Panc1 (cell line): ENCODE measurements around the gene CDCA7L. TPM values are rescaled to one million over a fixed set of nuclear protein-coding genes. Genes with fewer than 3 reads are reported as not detected.

Experiments
- ATAC-seq: fragments of 200-7000 bp; cut with Tn5 transposase; 2 replicates; pipeline ENCODE4 v1.9.1; 2020; ENCODE audit warnings: mild to moderate bottlenecking, moderate library complexity
- BruUV-seq: library from RNA; stranded (reverse); fragments of 400-500 nt; replicated peaks from 2 replicates; lab custom pipeline; 2021; lab: Mats Ljungman, UMichigan
- CTCF ChIA-PET: fragments of 300-600 bp; sonication (Branson Sonifier 250); formaldehyde crosslinking; loops from one replicate; lab custom pipeline; 2022; ENCODE audit warnings: antibody characterized with exemption; lab: Charles Lee
- POLR2A ChIA-PET: fragments of 300-600 bp; sonication (Branson Sonifier 250); formaldehyde crosslinking; loops from one replicate; lab custom pipeline; 2022; ENCODE audit warnings: antibody characterized with exemption; lab: Charles Lee
- DNase-seq: peaks from one replicate; pipeline ENCODE4 v3.0.0-alpha.2; 2010; ENCODE audit warnings: low read depth, low spot score
- H3K27ac ChIP-seq: 2 replicates; pipeline ENCODE4 v1.5.1; 2011; ENCODE audit warnings: mild to moderate bottlenecking, low read length, inconsistent platforms
- H3K27me3 ChIP-seq: fragments of 200-500 bp; sonication (Bioruptor generic); 2 replicates; pipeline ENCODE4 v1.6.0; 2014; ENCODE audit warnings: low read length, inconsistent platforms; ENCODE audit not compliant: control insufficient read depth, insufficient read depth
- H3K36me3 ChIP-seq: fragments of 200-500 bp; sonication (Bioruptor generic); 2 replicates; pipeline ENCODE4 v1.5.1; 2014; ENCODE audit warnings: inconsistent platforms, mild to moderate bottlenecking, low read length, moderate library complexity; ENCODE audit not compliant: control insufficient read depth, insufficient read depth
- H3K4me1 ChIP-seq: 2 replicates; pipeline ENCODE4 v1.5.1; 2011; ENCODE audit warnings: inconsistent platforms, mild to moderate bottlenecking, low read length, moderate library complexity; ENCODE audit not compliant: control insufficient read depth, insufficient read depth
- H3K4me3 ChIP-seq, 2 experiments: 2 replicates each; pipeline ENCODE4 v1.5.1; 2011 to 2012; ENCODE audit warnings: low read depth in 2 of 2, low read length in 2 of 2, mild to moderate bottlenecking in 2 of 2, inconsistent platforms in 1 of 2, moderate library complexity in 1 of 2
- H3K9me3 ChIP-seq: fragments of 200-500 bp; sonication (Bioruptor generic); 2 replicates; pipeline ENCODE4 v1.5.1; 2014; ENCODE audit warnings: low read depth, mild to moderate bottlenecking, inconsistent platforms, low read length, moderate library complexity; ENCODE audit not compliant: control insufficient read depth, insufficient read depth
- POLR2AphosphoS5 ChIP-seq: IDR thresholded peaks from 2 replicates; pipeline ENCODE4 v1.6.1; 2012; ENCODE audit warnings: mild to moderate bottlenecking, low read depth, low read length, moderate library complexity
- SIN3A ChIP-seq: IDR thresholded peaks from 2 replicates; pipeline ENCODE4 v1.6.1; 2012; ENCODE audit warnings: low read depth, mild to moderate bottlenecking, low read length, moderate library complexity, borderline replicate concordance; ENCODE audit not compliant: insufficient read depth
- TCF7L2 ChIP-seq: IDR thresholded peaks from 2 replicates; pipeline ENCODE4 v1.6.1; 2011; ENCODE audit warnings: mild to moderate bottlenecking, low read depth, low read length, inconsistent platforms
- in situ Hi-C: cut with HindIII; loops from 2 replicates; pipeline ENCODE4 v1.10.0; 2016; ENCODE audit warnings: low sequenced_read_pairs, low pct_unique_long_range_greater_than_20kb
- intact Hi-C: fragments of 100-400 bp; cut with micrococcal nuclease; formaldehyde crosslinking; loops from one replicate; pipeline ENCODE4 v1.10.0; 2022; ENCODE audit not compliant: unreplicated experiment
- total RNA-seq: library from RNA; stranded (reverse); gene quantifications from one replicate; pipeline ENCODE4 v1.2.1, GENCODE V29; 2021; ENCODE audit not compliant: unreplicated experiment
- TF ChIP-seq, protein P1 (sequence below), 2 experiments: IDR thresholded peaks; 2 replicates each; pipeline ENCODE4 v1.6.1; 2011 to 2012; ENCODE audit warnings: low read depth in 2 of 2, control low read depth in 1 of 2, low read length in 1 of 2, mild to moderate bottlenecking in 1 of 2, moderate library complexity in 1 of 2; ENCODE audit not compliant: insufficient read depth in 1 of 2
- TF ChIP-seq, protein P2 (sequence below): fragments of 450-650 bp; IDR thresholded peaks from 2 replicates; pipeline ENCODE4 v1.5.1; 2017; ENCODE audit warnings: mild to moderate bottlenecking

CDCA7L gene
- total RNA-seq, 1 experiment from 2014 or later, result 46.1 TPM

DNA sequence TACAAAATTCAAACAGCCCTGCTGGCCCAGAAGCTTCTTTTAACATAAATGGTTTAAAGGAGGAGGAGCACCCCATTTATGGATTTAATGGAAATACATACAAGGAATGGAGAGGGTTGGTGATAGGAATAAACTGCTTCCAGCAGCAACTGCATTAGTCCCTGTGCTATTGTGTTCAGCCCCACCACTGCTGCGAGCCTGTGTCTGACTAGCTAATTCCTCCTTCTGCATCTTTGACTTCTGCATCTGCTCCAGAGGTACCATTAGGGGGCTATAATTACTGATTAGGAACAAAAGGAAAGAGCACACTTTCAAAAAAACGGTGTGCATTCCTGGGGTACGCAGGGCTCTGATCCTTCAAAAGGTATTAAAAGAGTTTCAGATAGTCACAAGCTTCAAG, 24.8 kb downstream of the CDCA7L start:
- Histone ChIP-seq H3K27ac (no peak overlapping the region), H3K9me3 (no peaks in the 10 kb centered on the region), H3K36me3 (no peaks in the 10 kb centered on the region), H3K4me1 (peaks cover 13% of the 10 kb centered on the region; the same call in 1 of the 2 replicates), H3K27me3 (no peaks in the 10 kb centered on the region), H3K4me3 (no peak overlapping the region)
- intact Hi-C loops, result no loop called here
- TF ChIP-seq, protein P1, sequence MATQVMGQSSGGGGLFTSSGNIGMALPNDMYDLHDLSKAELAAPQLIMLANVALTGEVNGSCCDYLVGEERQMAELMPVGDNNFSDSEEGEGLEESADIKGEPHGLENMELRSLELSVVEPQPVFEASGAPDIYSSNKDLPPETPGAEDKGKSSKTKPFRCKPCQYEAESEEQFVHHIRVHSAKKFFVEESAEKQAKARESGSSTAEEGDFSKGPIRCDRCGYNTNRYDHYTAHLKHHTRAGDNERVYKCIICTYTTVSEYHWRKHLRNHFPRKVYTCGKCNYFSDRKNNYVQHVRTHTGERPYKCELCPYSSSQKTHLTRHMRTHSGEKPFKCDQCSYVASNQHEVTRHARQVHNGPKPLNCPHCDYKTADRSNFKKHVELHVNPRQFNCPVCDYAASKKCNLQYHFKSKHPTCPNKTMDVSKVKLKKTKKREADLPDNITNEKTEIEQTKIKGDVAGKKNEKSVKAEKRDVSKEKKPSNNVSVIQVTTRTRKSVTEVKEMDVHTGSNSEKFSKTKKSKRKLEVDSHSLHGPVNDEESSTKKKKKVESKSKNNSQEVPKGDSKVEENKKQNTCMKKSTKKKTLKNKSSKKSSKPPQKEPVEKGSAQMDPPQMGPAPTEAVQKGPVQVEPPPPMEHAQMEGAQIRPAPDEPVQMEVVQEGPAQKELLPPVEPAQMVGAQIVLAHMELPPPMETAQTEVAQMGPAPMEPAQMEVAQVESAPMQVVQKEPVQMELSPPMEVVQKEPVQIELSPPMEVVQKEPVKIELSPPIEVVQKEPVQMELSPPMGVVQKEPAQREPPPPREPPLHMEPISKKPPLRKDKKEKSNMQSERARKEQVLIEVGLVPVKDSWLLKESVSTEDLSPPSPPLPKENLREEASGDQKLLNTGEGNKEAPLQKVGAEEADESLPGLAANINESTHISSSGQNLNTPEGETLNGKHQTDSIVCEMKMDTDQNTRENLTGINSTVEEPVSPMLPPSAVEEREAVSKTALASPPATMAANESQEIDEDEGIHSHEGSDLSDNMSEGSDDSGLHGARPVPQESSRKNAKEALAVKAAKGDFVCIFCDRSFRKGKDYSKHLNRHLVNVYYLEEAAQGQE (IDR thresholded peaks at IDR 0.05; ENCODE audit: insufficient read depth in 1 of 2, low read depth in 2 of 2, low read length in 1 of 2), result no peak
- TF ChIP-seq SIN3A (no peak), POLR2AphosphoS5 (no peak), TCF7L2 (no peak)
- TF ChIP-seq, protein P2, sequence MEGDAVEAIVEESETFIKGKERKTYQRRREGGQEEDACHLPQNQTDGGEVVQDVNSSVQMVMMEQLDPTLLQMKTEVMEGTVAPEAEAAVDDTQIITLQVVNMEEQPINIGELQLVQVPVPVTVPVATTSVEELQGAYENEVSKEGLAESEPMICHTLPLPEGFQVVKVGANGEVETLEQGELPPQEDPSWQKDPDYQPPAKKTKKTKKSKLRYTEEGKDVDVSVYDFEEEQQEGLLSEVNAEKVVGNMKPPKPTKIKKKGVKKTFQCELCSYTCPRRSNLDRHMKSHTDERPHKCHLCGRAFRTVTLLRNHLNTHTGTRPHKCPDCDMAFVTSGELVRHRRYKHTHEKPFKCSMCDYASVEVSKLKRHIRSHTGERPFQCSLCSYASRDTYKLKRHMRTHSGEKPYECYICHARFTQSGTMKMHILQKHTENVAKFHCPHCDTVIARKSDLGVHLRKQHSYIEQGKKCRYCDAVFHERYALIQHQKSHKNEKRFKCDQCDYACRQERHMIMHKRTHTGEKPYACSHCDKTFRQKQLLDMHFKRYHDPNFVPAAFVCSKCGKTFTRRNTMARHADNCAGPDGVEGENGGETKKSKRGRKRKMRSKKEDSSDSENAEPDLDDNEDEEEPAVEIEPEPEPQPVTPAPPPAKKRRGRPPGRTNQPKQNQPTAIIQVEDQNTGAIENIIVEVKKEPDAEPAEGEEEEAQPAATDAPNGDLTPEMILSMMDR, result no peak
- CTCF ChIA-PET, result no interaction called here
- no peak for ATAC-seq
- in situ Hi-C loops, result no loop called here
- no peak for DNase-seq
- no TSS peak for BruUV-seq
- POLR2A ChIA-PET, result no interaction called here

- POLR2A ChIA-PET, result no interaction called here
Observed at GRCh38 chr7:21918216-21918615, 27.5 kb downstream of the CDCA7L start.

More at GRCh38 chr7:21918216-21918615, 27.5 kb downstream of the CDCA7L start:
- no peaks in the 10 kb centered on the region for H3K4me1 ChIP-seq
- H3K9me3 ChIP-seq, result no peaks in the 10 kb centered on the region
- no TSS peak for BruUV-seq
- H3K36me3 ChIP-seq, result no peaks in the 10 kb centered on the region
- no peak overlapping the region for H3K27ac ChIP-seq
- no peak for DNase-seq
- no peak overlapping the region for H3K4me3 ChIP-seq
- in situ Hi-C loops (no loop called here), intact Hi-C loops (no loop called here)
- CTCF ChIA-PET, result no interaction called here
- ATAC-seq, result no peak
- no peaks in the 10 kb centered on the region for H3K27me3 ChIP-seq
- TF ChIP-seq, protein P2, result no peak
- TF ChIP-seq SIN3A (no peak), TCF7L2 (no peak), POLR2AphosphoS5 (no peak)
- TF ChIP-seq, protein P1 (IDR thresholded peaks at IDR 0.05; ENCODE audit: insufficient read depth in 1 of 2, low read depth in 2 of 2, low read length in 1 of 2), result no peak
